ENCODE data around the gene APBA1.

The APBA1 gene

GRCh38 chr9:69519470-69520240 lies 152.5 kb downstream of the APBA1 start:
- DNase-seq (ENCODE audit: low spot score) = no peak

- DNase-seq (ENCODE audit: low spot score) = no peak
These were observed 155.5 kb downstream of the APBA1 start for GRCh38 chr9:69516353-69517322.

- no peak for DNase-seq (ENCODE audit: low spot score)
These were observed 156.4 kb downstream of the APBA1 start for GRCh38 chr9:69515810-69516209.

- DNase-seq (ENCODE audit: low spot score) = no peak
These were observed 158.9 kb downstream of the APBA1 start for GRCh38 chr9:69513141-69513820.

GRCh38 chr9:69504058-69504457 lies 168.1 kb downstream of the APBA1 start:
- DNase-seq (ENCODE audit: low spot score) = no peak

GRCh38 chr9:69502671-69503301 lies 169.4 kb downstream of the APBA1 start:
- DNase-seq (ENCODE audit: low spot score) = peak; percentile 65

GRCh38 chr9:69500896-69501295 lies 171.3 kb downstream of the APBA1 start:
- no peak for DNase-seq (ENCODE audit: low spot score)

DNA sequence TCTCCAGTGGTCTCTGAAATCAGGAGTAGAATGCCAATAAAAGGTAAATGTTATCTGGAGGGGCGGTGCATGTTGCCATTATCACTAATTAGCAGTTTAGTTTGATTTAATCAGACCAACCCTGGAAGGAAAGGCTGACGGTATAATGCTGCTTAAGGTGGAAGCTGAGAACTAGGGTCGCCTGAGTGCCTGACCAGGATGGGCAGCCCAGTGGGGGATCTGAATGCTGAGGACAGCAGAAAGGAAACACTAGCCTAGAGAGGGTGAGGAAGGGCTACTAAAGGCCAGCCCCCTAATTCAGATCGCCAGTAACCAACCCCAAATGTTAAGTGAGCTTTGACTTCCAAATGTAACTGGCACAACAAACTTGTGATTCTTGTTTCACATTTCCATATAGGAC lies 172.2 kb downstream of the APBA1 start:
- no peak for DNase-seq (ENCODE audit: low spot score)

- no peak for DNase-seq (ENCODE audit: low spot score)
These were observed 172.8 kb downstream of the APBA1 start for GRCh38 chr9:69499407-69499806.

GRCh38 chr9:69498470-69498869 lies 173.7 kb downstream of the APBA1 start:
- DNase-seq (ENCODE audit: low spot score) = no peak

- no peak for DNase-seq (ENCODE audit: low spot score)
These were observed 174.4 kb downstream of the APBA1 start for GRCh38 chr9:69497816-69498215.

GRCh38 chr9:69496846-69497450 lies 175.2 kb downstream of the APBA1 start:
- no peak for DNase-seq (ENCODE audit: low spot score)

DNA sequence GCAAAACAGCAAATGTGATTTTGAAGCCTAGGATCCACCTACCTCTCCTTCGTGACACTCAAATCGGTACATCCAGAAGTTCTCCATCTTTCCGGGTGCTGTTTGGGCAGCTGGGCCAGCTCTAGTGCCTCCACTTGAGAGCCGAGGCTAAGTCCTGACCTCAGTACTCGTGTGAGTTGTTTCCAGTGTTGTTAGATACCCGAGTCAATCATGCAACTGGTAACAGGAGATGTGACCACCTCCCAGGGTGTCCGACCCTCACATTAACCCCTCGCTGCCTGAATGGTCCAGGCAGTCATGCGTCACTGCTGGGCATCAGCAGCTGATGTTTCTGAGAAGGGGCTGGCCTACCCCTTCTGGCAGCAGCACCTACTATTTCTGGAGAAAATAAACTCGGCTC lies 176.9 kb downstream of the APBA1 start:
- DNase-seq (ENCODE audit: low spot score) = no peak

DNA sequence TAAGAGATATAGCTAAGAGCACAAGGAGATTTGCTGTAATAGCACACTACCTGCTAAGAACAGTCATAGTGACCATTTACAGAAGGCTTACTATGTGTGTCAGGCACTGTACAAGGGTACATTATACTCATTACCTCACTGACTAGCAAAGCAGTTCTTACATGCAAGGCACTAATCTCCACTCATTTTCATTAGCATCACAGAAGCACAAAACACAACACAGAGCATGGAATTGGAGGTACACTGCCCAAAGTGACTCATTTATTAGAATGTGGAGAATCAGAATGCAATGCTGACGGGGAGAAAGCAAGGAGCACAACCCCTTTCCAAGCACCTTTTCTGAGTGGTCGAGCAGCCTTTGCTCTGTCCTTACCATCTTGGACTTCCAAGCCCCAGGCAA lies 177.4 kb downstream of the APBA1 start:
- DNase-seq (ENCODE audit: low spot score) = no peak

- DNase-seq (ENCODE audit: low spot score) = no peak
These were observed 178.0 kb downstream of the APBA1 start for GRCh38 chr9:69494208-69494607.

DNA sequence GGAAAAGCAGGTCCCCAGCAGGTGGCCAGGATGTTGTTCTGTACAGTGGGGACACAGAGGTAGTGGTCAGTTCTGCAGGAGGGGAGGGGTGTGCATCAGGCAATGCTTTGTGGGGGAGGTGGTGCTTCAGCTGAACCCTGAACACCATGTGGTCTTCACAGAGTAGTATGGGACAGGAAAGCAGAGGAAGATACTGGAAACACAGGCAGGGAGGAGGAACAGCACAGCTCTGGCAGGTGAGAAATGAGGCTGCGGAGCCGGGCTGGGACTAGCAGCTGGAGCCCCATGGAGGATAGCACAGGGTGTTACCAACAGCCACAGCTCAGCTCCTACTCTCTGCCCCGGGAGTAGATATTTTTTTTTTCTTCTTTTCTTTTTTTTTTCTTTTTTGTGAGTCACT lies 185.7 kb downstream of the APBA1 start:
- DNase-seq (ENCODE audit: low spot score) = no peak

GRCh38 chr9:69485466-69485865 lies 186.7 kb downstream of the APBA1 start:
- DNase-seq (ENCODE audit: low spot score) = no peak

DNA sequence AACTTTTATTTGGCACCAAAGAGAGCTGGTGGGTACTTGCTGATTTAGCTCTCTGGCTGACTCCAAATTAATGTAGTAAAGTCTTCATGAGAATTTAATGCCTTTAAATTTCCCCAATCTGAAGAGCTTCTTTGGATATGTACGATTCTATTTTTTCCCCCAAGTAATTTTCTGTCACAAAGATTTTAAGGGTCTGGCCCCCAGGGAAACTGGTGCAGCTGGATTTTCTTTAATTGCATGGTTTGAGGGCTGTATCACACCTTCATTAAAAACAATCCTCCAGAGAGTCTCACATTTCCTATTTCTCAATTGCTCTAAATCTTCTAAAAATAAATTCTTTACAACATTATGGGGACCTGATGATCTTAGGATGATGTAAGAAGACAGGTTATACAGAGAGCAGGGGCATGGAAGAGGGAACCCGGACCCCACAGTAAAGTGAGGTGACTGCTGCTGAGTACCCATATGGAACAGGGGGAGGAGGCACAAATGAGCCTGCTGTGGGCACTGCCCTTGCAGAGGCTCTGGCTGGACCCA lies 188.2 kb downstream of the APBA1 start:
- DNase-seq (ENCODE audit: low spot score) = no peak

- DNase-seq (ENCODE audit: low spot score) = no peak
These were observed 195.4 kb downstream of the APBA1 start for GRCh38 chr9:69476797-69477196.

- DNase-seq (ENCODE audit: low spot score) = no peak
These were observed 196.2 kb downstream of the APBA1 start for GRCh38 chr9:69476016-69476415.

DNA sequence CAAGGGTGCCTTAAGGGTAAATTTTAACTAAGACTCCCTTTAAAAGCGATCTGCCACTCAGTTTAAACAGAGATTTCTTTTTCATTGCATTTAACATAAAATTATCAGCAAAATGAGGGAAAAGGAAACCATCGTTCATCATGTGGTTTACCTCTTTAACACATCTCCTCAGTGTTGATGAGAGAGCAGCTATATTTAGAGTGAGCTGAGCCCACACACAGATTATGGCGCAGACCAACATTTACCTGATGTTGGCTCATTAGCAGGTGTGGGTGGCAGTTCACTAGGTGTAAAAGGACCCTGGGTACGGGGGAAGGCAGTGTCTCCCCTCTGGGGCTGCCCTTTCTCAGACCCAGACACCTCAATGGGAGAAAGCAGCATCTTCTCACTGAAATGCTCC lies 197.3 kb downstream of the APBA1 start:
- no peak for DNase-seq (ENCODE audit: low spot score)

Data from AG08395 (cell line).